Gastroesophageal sphincter (tissue), 4 donors: ENCODE results near the gene UTP3. TPM values are rescaled to one million over a fixed set of nuclear protein-coding genes. Genes with fewer than 3 reads are reported as not detected.
"Not testable (repeated sequence)": the region's sequence is repeated elsewhere in the genome, so short reads cannot be mapped to it uniquely, and the experiment has no call there.

ENCODE experiments used
- ATAC-seq: fragments of 150-250 bp; one replicate; pipeline ENCODE4 v1.9.1; 2016; ENCODE audit warnings: mild to moderate bottlenecking, moderate library complexity
- H3K27ac ChIP-seq, 4 donors: fragments of 200-600 bp; sonication (generic) in 3 of 4; 1 replicate in 3 of 4; 2 replicates in 1 of 4; pipeline ENCODE4 v1.5.1; 2016 to 2019
- H3K27me3 ChIP-seq: fragments of 200-600 bp; sonication (generic); one replicate; pipeline ENCODE4 v1.5.1; 2019
- H3K36me3 ChIP-seq, 2 donors: fragments of 200-600 bp; sonication (generic); one replicate each; pipeline ENCODE4 v1.5.1; 2019; ENCODE audit warnings: control low read depth in 1 of 2
- H3K4me1 ChIP-seq, 3 donors: fragments of 200-600 bp; sonication (generic); 1 replicate in 2 of 3; 2 replicates in 1 of 3; pipeline ENCODE4 v1.5.1; 2016 to 2019; ENCODE audit warnings: control low read depth in 2 of 3
- H3K4me3 ChIP-seq, 2 donors: fragments of 200-600 bp; sonication (generic); one replicate each; pipeline ENCODE4 v1.5.1; 2019; ENCODE audit warnings: mild to moderate bottlenecking in 1 of 2, moderate library complexity in 1 of 2
- H3K9me3 ChIP-seq, 3 donors: fragments of 200-600 bp; sonication (generic); one replicate each; pipeline ENCODE4 v1.5.1; 2017 to 2019; ENCODE audit warnings: control low read depth in 2 of 3
- EP300 ChIP-seq: sonication (generic); formaldehyde crosslinking; IDR thresholded peaks from one replicate; pipeline ENCODE4 v1.6.1; 2017; ENCODE audit warnings: antibody characterized with exemption, mild to moderate bottlenecking
- POLR2A ChIP-seq, 2 donors: fragments of 450-650 bp; IDR thresholded peaks; one replicate each; pipeline ENCODE4 v1.6.1; 2017; ENCODE audit warnings: antibody characterized with exemption in 2 of 2, mild to moderate bottlenecking in 2 of 2, moderate library complexity in 1 of 2
- POLR2AphosphoS5 ChIP-seq: sonication (generic); formaldehyde crosslinking; IDR thresholded peaks from one replicate; pipeline ENCODE4 v1.6.1; 2017; ENCODE audit warnings: antibody characterized with exemption
- whole genome bisulfite sequencing, 2 donors: methylation state at CpG; one replicate each; pipeline ENCODE4 v1.1.5; 2018; ENCODE audit warnings: low coverage in 1 of 2; 5-methylcytosine and 5-hydroxymethylcytosine counted together
- total RNA-seq, 4 donors: library from RNA; depleted of rRNA; stranded (reverse); fragments of >200 nt; gene quantifications; one replicate each; pipeline ENCODE4 v1.1.0, GENCODE V29; 2016
- TF ChIP-seq, protein P1 (sequence below), 4 experiments: fragments of 200-600 bp in 2 of 4; fragments of 450-650 bp in 2 of 4; sonication (generic) in 1 of 4; IDR thresholded peaks; one replicate each; pipeline ENCODE4 v1.5.1; 2017 to 2019; ENCODE audit warnings: antibody characterized with exemption in 4 of 4, mild to moderate bottlenecking in 2 of 4, moderate library complexity in 2 of 4

UTP3 gene
- total RNA-seq, 4 donors from 2014 or later, result 20.9 to 30.8 (median 24.0) TPM

DNA sequence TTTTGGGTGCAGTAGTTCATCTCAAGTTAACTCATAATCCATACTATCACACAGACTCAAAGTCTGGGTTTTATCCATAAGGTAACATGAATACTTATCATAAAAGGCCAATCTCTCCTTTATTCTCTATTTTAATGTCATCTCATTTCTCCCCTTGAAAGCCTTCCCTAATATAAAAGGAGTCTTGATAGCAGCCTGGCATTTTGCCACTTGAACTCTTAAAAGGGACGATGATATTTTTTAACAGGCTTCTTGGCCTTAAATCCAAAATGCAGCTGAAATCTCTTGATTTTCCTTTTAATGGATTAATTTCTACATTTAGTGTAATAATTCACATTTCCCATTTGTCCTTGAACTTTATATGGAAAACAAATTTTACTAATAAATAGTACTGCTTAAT lies 13.6 kb upstream of the UTP3 start:
- no peaks in the 10 kb centered on the region for H3K9me3 ChIP-seq
- 29 to 54% methylated on average over 1 of the region's 1 CpG for WGBS, 2 donors
- no peak overlapping the region for H3K27ac ChIP-seq
- no peak for ATAC-seq
- TF ChIP-seq, protein P1, sequence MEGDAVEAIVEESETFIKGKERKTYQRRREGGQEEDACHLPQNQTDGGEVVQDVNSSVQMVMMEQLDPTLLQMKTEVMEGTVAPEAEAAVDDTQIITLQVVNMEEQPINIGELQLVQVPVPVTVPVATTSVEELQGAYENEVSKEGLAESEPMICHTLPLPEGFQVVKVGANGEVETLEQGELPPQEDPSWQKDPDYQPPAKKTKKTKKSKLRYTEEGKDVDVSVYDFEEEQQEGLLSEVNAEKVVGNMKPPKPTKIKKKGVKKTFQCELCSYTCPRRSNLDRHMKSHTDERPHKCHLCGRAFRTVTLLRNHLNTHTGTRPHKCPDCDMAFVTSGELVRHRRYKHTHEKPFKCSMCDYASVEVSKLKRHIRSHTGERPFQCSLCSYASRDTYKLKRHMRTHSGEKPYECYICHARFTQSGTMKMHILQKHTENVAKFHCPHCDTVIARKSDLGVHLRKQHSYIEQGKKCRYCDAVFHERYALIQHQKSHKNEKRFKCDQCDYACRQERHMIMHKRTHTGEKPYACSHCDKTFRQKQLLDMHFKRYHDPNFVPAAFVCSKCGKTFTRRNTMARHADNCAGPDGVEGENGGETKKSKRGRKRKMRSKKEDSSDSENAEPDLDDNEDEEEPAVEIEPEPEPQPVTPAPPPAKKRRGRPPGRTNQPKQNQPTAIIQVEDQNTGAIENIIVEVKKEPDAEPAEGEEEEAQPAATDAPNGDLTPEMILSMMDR (IDR thresholded peaks at IDR 0.05), result no peak
- TF ChIP-seq POLR2A (IDR thresholded peaks at IDR 0.05), result no peak
- no peak for TF ChIP-seq POLR2AphosphoS5
- TF ChIP-seq EP300, result no peak
- H3K36me3 ChIP-seq, result no peaks in the 10 kb centered on the region
- no peaks in the 10 kb centered on the region for H3K27me3 ChIP-seq
- no peak overlapping the region for H3K4me3 ChIP-seq
- H3K4me1 ChIP-seq, result no peaks in the 10 kb centered on the region

- H3K27me3 ChIP-seq, result no peaks in the 10 kb centered on the region
- no peak overlapping the region for H3K27ac ChIP-seq
- TF ChIP-seq POLR2AphosphoS5, result no peak
- TF ChIP-seq, protein P1 (IDR thresholded peaks at IDR 0.05), result no peak
- TF ChIP-seq POLR2A (IDR thresholded peaks at IDR 0.05), result no peak
- no peak for TF ChIP-seq EP300
- no peak for ATAC-seq
- H3K4me1 ChIP-seq, result no peaks in the 10 kb centered on the region
- WGBS, 2 donors, result 84 to 100% methylated on average over 6 of the region's 6 CpGs
- no peaks in the 10 kb centered on the region for H3K36me3 ChIP-seq
- H3K4me3 ChIP-seq, result no peak overlapping the region
- no peaks in the 10 kb centered on the region for H3K9me3 ChIP-seq
Measured at GRCh38 chr4:70676554-70677090, 11.7 kb upstream of the UTP3 start.

GRCh38 chr4:70678383-70678999 lies 9.8 kb upstream of the UTP3 start:
- Histone ChIP-seq H3K4me3 (no peak overlapping the region), H3K27ac (no peak overlapping the region), H3K27me3 (no peaks in the 10 kb centered on the region), H3K4me1 (no peaks in the 10 kb centered on the region), H3K36me3 (no peaks in the 10 kb centered on the region), H3K9me3 (no peaks in the 10 kb centered on the region)
- ATAC-seq, result no peak
- TF ChIP-seq, protein P1 (IDR thresholded peaks at IDR 0.05), result no peak
- TF ChIP-seq POLR2AphosphoS5 (no peak), POLR2A (IDR thresholded peaks at IDR 0.05) (no peak), EP300 (no peak)
- 93% methylated on average over 1 of the region's 1 CpG; no CpG with 5 or more reads in 1 of the 2 donors for WGBS, 2 donors

- no peaks in the 10 kb centered on the region for H3K4me1 ChIP-seq
- no peak overlapping the region for H3K4me3 ChIP-seq
- no peaks in the 10 kb centered on the region for H3K36me3 ChIP-seq
- TF ChIP-seq EP300 (no peak), POLR2AphosphoS5 (no peak), POLR2A (IDR thresholded peaks at IDR 0.05) (no peak)
- TF ChIP-seq, protein P1 (IDR thresholded peaks at IDR 0.05), result no peak
- H3K27me3 ChIP-seq, result no peaks in the 10 kb centered on the region
- H3K9me3 ChIP-seq, result no peaks in the 10 kb centered on the region
- ATAC-seq, result no peak
- H3K27ac ChIP-seq, result no peak overlapping the region
Measured at GRCh38 chr4:70680934-70681333, 7.4 kb upstream of the UTP3 start.

DNA sequence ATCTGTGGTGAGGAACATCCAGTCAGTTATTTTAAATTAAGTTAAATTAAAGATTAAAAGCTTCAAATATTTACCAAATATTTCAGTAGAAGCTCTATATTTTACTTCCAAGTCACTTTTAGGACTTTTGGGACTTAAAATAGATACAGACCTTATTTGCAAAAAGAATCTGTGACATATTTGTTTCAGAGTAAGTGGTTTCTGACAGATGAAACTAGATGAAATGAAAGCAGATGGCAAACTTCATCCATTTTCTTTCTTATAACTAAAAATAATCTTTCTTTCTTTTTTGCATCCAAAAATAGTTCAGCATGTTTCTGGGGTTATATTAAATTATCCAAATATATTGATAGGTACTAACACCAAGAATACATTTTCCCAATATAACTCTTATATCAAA lies 6.6 kb upstream of the UTP3 start:
- no peak for ATAC-seq
- H3K9me3 ChIP-seq, result no peaks in the 10 kb centered on the region
- no peak overlapping the region for H3K27ac ChIP-seq
- no peaks in the 10 kb centered on the region for H3K27me3 ChIP-seq
- no peaks in the 10 kb centered on the region for H3K36me3 ChIP-seq
- no peaks in the 10 kb centered on the region for H3K4me1 ChIP-seq
- TF ChIP-seq, protein P1 (IDR thresholded peaks at IDR 0.05), result no peak
- TF ChIP-seq POLR2AphosphoS5 (no peak), POLR2A (IDR thresholded peaks at IDR 0.05) (no peak), EP300 (no peak)
- no peak overlapping the region for H3K4me3 ChIP-seq

GRCh38 chr4:70682142-70682541 lies 6.2 kb upstream of the UTP3 start:
- not testable (repeated sequence) for H3K9me3 ChIP-seq, H3K4me1 ChIP-seq, H3K36me3 ChIP-seq, H3K27ac ChIP-seq, ATAC-seq, H3K27me3 ChIP-seq, H3K4me3 ChIP-seq
- 60 to 71% methylated on average over 3 of the region's 3 CpGs for WGBS, 2 donors
